A673 (cell line): ENCODE measurements around the gene USP48. TPM values are rescaled to one million over a fixed set of nuclear protein-coding genes. Genes with fewer than 3 reads are reported as not detected.
A peak's percentile ranks its signal among the peaks of the same experiment; 100 is the strongest.
"Not testable (repeated sequence)": the region's sequence is repeated elsewhere in the genome, so short reads cannot be mapped to it uniquely, and the experiment has no call there.

ENCODE experiments used
- BruUV-seq: library from RNA; stranded (reverse); fragments of 400-500 nt; replicated peaks from 2 replicates; lab custom pipeline; 2021; lab: Mats Ljungman, UMichigan
- CTCF ChIA-PET: fragments of 300-600 bp; sonication (Branson Sonifier 250); formaldehyde crosslinking; loops from one replicate; lab custom pipeline; 2022; ENCODE audit warnings: antibody characterized with exemption; lab: Charles Lee
- POLR2A ChIA-PET: fragments of 300-600 bp; sonication (Branson Sonifier 250); formaldehyde crosslinking; loops from one replicate; lab custom pipeline; 2022; ENCODE audit warnings: antibody characterized with exemption; ENCODE audit not compliant: low non-redundant PET; lab: Charles Lee
- DNase-seq: peaks from one replicate; pipeline ENCODE4 v3.0.0-alpha.2; 2015; ENCODE audit warnings: low spot score
- H3K27ac ChIP-seq: fragments of 200-600 bp; sonication (generic); 2 replicates; pipeline ENCODE4 v1.5.1; 2016; ENCODE audit warnings: mixed run types, low read depth, mild to moderate bottlenecking, mixed read lengths, antibody characterized with exemption, low read length; ENCODE audit not compliant: poor library complexity, severe bottlenecking
- H3K27me3 ChIP-seq: fragments of 200-600 bp; sonication (generic); replicated peaks from 2 replicates; pipeline ENCODE4 v1.6.1; 2017; ENCODE audit warnings: mixed run types, low read depth, mild to moderate bottlenecking, mixed read lengths, antibody characterized with exemption, low read length; ENCODE audit not compliant: insufficient read depth, poor library complexity
- H3K36me3 ChIP-seq: fragments of 200-600 bp; sonication (generic); 2 replicates; pipeline ENCODE4 v1.6.1; 2016; ENCODE audit warnings: mixed run types, mild to moderate bottlenecking, mixed read lengths, antibody characterized with exemption, low read length; ENCODE audit not compliant: insufficient read depth, poor library complexity, severe bottlenecking
- H3K4me1 ChIP-seq: fragments of 200-600 bp; sonication (generic); 2 replicates; pipeline ENCODE4 v1.6.1; 2017; ENCODE audit warnings: mixed run types, mild to moderate bottlenecking, mixed read lengths, antibody characterized with exemption, low read length; ENCODE audit not compliant: insufficient read depth, poor library complexity, severe bottlenecking
- H3K4me3 ChIP-seq: fragments of 200-600 bp; sonication (generic); 2 replicates; pipeline ENCODE4 v1.5.1; 2016; ENCODE audit warnings: low read depth, mixed run types, mild to moderate bottlenecking, mixed read lengths, low read length; ENCODE audit not compliant: poor library complexity, severe bottlenecking
- H3K9me3 ChIP-seq: fragments of 200-600 bp; sonication (generic); 2 replicates; pipeline ENCODE4 v1.6.1; 2016; ENCODE audit warnings: mixed run types, low read depth, mild to moderate bottlenecking, mixed read lengths, antibody characterized with exemption, low read length; ENCODE audit not compliant: poor library complexity, severe bottlenecking
- EZH2 ChIP-seq: fragments of 200-600 bp; sonication (generic); IDR thresholded peaks from 2 replicates; pipeline ENCODE4 v1.6.1; 2017; ENCODE audit warnings: borderline replicate concordance, low read depth, mild to moderate bottlenecking, mixed read lengths, antibody characterized with exemption, low read length; ENCODE audit not compliant: poor library complexity, severe bottlenecking
- intact Hi-C: fragments of 100-400 bp; cut with micrococcal nuclease; formaldehyde crosslinking; loops from one replicate; pipeline ENCODE4 v1.10.0; 2022; ENCODE audit not compliant: unreplicated experiment
- total RNA-seq: library from RNA; stranded (reverse); gene quantifications from 2 replicates; pipeline ENCODE4 v1.2.3, GENCODE V29; 2021
- TF ChIP-seq, protein P1 (sequence below): fragments of 300-800, 200-600 bp; sonication (generic); conservative IDR thresholded peaks from 2 replicates; pipeline ENCODE4 v1.5.1; 2017; ENCODE audit warnings: low read depth, mild to moderate bottlenecking, antibody characterized with exemption, low read length, moderate library complexity, mixed read lengths

Gene USP48
- total RNA-seq, 1 experiment from 2014 or later, result 74.1 TPM

DNA sequence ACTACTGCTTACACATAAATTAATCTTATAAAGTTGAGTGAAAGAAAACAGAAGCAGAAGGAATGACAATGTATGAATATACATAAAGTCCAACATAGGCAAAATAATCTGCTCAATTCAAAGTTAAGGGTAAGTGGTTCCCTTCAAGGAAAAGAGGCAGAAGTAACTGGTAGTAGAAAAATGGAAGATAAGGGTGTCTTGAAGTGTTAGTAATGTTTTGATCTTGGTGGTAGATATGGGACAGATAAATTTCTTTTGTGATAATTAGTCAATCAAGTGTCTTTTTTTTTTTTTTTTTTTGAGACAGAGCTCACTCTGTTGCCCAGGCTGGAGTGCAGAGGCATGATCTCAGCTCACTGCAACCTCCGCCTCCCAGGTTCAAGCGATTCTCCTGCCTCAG, 12.7 kb downstream of the USP48 start:
- DNase-seq, result no peak
- peaks cover 13% of the 10 kb centered on the region for H3K4me1 ChIP-seq
- CTCF ChIA-PET, result no interaction called here
- no peaks in the 10 kb centered on the region for H3K9me3 ChIP-seq
- H3K4me3 ChIP-seq, result no peak overlapping the region
- no peaks in the 10 kb centered on the region for H3K36me3 ChIP-seq
- H3K27ac ChIP-seq, result no peak overlapping the region
- intact Hi-C loops, result no loop called here
- H3K27me3 ChIP-seq, result no peaks in the 10 kb centered on the region
- BruUV-seq, result no TSS peak
- TF ChIP-seq, protein P1, sequence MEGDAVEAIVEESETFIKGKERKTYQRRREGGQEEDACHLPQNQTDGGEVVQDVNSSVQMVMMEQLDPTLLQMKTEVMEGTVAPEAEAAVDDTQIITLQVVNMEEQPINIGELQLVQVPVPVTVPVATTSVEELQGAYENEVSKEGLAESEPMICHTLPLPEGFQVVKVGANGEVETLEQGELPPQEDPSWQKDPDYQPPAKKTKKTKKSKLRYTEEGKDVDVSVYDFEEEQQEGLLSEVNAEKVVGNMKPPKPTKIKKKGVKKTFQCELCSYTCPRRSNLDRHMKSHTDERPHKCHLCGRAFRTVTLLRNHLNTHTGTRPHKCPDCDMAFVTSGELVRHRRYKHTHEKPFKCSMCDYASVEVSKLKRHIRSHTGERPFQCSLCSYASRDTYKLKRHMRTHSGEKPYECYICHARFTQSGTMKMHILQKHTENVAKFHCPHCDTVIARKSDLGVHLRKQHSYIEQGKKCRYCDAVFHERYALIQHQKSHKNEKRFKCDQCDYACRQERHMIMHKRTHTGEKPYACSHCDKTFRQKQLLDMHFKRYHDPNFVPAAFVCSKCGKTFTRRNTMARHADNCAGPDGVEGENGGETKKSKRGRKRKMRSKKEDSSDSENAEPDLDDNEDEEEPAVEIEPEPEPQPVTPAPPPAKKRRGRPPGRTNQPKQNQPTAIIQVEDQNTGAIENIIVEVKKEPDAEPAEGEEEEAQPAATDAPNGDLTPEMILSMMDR, result no peak
- no peak for TF ChIP-seq EZH2
- POLR2A ChIA-PET, result interaction anchor here (0.6 kb wide), 1 partner anchor 50 kb away, joined by 5 read pairs; no protein-coding TSS in a partner anchor

- H3K4me3 ChIP-seq, BruUV-seq, POLR2A ChIA-PET, H3K27me3 ChIP-seq, intact Hi-C loops, H3K36me3 ChIP-seq, DNase-seq, H3K9me3 ChIP-seq, H3K27ac ChIP-seq, CTCF ChIA-PET: not testable (repeated sequence)
- peaks cover 21% of the 10 kb centered on the region for H3K4me1 ChIP-seq
Observed at GRCh38 chr1:21767106-21767505, 15.8 kb downstream of the USP48 start.

DNA sequence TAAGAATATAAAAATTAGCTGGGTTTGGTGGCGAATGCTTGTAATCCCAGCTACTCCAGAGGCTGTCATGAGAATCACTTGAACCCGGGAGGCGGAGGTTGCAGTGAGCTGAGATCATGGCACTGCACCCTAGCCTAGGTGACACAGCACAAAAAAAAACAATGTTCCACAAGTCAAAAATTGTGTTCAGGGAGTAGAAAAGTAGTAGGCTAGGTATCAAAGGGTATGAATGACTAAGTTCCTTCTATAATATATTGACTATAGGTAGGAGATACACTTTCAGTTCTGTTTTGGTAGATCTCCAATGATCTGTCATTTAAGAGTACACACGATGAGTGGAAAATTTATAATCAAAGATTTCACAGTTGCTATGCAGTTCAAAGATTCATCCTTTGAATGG, 16.7 kb downstream of the USP48 start:
- DNase-seq, result no peak
- POLR2A ChIA-PET, result no interaction called here
- TF ChIP-seq EZH2, result no peak
- TF ChIP-seq, protein P1, result no peak
- BruUV-seq, result no TSS peak
- peaks cover 21% of the 10 kb centered on the region for H3K4me1 ChIP-seq
- H3K36me3 ChIP-seq, result no peaks in the 10 kb centered on the region
- CTCF ChIA-PET, result no interaction called here
- H3K9me3 ChIP-seq, result no peaks in the 10 kb centered on the region
- no peak overlapping the region for H3K4me3 ChIP-seq
- H3K27ac ChIP-seq, result no peak overlapping the region
- intact Hi-C loops, result no loop called here
- H3K27me3 ChIP-seq, result no peaks in the 10 kb centered on the region

DNA sequence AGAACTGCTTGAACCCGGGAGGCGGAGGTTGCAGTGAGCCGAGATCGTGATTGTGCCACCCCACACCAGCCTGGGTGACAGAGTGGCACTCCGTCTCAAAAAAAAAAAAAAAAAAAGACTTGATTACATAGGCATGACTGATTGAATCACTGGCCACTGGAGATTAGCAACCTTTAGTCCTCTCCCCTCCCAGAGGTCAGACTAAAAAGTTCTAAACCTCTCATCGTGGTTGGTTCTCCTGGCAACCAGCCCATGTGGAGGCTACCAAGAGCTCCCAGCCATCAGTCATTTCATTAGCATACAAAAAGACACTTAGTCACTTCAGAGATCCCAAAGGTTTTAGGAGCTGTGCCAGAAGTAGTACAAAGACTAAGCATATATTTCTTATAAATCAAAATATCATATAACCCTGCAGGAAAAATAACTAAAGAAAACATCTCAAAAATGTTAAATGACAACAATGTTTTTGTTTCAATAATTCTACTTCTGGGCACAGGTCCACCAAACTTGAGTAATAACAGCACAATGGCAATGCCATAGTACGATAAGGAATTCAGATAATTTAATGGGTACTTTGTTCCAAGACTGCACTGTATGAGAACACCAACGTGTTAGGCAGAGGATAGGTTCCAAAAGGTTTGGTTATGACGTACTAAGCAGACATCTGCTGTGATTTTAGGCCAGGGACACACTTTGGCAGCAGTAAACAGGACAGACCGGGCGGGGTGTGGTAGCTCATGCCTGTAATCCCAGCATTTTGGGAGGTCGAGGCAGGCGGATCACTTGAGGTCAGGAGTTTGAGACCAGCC, 18.1 kb downstream of the USP48 start:
- no TSS peak for BruUV-seq
- ChIA-PET POLR2A (no interaction called here), CTCF (no interaction called here)
- TF ChIP-seq EZH2, result no peak
- TF ChIP-seq, protein P1, result no peak
- Histone ChIP-seq H3K36me3 (no peaks in the 10 kb centered on the region), H3K4me1 (peaks cover 21% of the 10 kb centered on the region), H3K27me3 (no peaks in the 10 kb centered on the region), H3K9me3 (no peaks in the 10 kb centered on the region), H3K27ac (peak overlapping the region; percentile 46), H3K4me3 (no peak overlapping the region)
- peak; percentile 85 for DNase-seq
- intact Hi-C loops, result no loop called here
